Spinal cord (tissue), 10 donors: ENCODE measurements around the gene MAJIN. TPM values are rescaled to one million over a fixed set of nuclear protein-coding genes. Genes with fewer than 3 reads are reported as not detected.
"Not testable (repeated sequence)": the region's sequence is repeated elsewhere in the genome, so short reads cannot be mapped to it uniquely, and the experiment has no call there.

ENCODE experiments used
- DNase-seq, 6 donors: peaks; one replicate each; pipeline versions ENCODE4 v3.0.0 to v3.0.0-alpha.2; 2013 to 2015; ENCODE audit warnings: low spot score in 6 of 6, low read depth in 4 of 6
- H3K27ac ChIP-seq: one replicate; pipeline ENCODE4 v1.5.1; 2013; ENCODE audit warnings: low read depth, low read length, control low read depth
- H3K27me3 ChIP-seq: one replicate; pipeline ENCODE4 v1.6.1; 2013; ENCODE audit warnings: low read length; ENCODE audit not compliant: control insufficient read depth, insufficient read depth
- H3K36me3 ChIP-seq: one replicate; pipeline ENCODE4 v1.6.1; 2013; ENCODE audit warnings: low read length; ENCODE audit not compliant: control insufficient read depth, insufficient read depth
- H3K4me1 ChIP-seq: one replicate; pipeline ENCODE4 v1.6.1; 2013; ENCODE audit warnings: low read length; ENCODE audit not compliant: control insufficient read depth, insufficient read depth
- H3K4me3 ChIP-seq: one replicate; pipeline ENCODE4 v1.5.1; 2013; ENCODE audit warnings: low read depth, low read length, control low read depth
- H3K9me3 ChIP-seq: one replicate; pipeline ENCODE4 v1.6.1; 2013; ENCODE audit warnings: low read length; ENCODE audit not compliant: control insufficient read depth, insufficient read depth
- WGBS: methylation state at CpG from one replicate; pipeline ENCODE4 v1.1.5; 2013; ENCODE audit warnings: missing lambda C conversion rate; ENCODE audit not compliant: insufficient coverage; 5-methylcytosine and 5-hydroxymethylcytosine counted together
- polyA plus RNA-seq, 2 donors: library from polyadenylated mRNA; unstranded; fragments of 120-200 nt; gene quantifications; one replicate each; pipeline ENCODE4 v1.2.1, GENCODE V29; 2013; ENCODE audit not compliant: insufficient read length in 2 of 2
- total RNA-seq, 2 donors: library from RNA; depleted of rRNA in 1 of 2; stranded (reverse); fragments of 120-200 nt in 1 of 2; fragments of >200 nt in 1 of 2; gene quantifications; one replicate each; pipeline versions ENCODE4 v1.2.3 to v1.2.4, GENCODE V29; 2013 to 2014
- donor health status: healthy.

Gene MAJIN
- total and polyA plus RNA-seq, 4 donors = 0.42 to 0.50 TPM; not detected in 2

DNA sequence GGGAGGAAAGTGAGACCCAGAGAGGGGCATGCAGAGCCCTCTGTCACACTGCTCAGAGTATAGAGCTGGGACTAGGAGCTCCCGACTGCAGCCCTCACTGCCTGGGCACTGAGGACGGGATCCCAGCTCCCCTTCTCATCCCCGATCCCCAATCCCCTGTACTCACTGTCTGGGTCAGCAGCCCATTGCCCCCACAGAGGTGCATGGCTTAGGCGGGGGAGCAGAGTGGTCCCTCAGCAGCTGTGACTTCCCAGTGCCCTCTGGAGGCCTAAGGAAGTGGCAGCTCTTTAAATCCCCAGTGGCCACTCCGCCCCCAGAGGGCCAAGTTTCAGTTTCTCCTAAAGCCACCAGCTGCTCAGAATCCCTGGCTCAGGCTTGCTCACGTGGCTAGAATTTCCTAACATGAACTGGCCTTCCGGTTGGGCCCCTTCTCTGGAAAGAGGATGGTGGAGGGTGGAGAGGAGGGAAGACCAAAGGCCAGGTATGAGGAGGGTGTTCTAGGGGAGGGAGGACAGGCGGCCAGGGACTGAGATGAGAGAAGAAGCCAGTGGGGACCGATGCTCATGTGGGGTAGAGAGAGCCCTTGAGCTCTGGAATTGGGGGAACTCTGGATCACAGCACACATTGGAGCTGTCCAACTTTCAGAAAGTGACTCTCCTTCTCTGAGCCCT is 24.9 kb upstream of the MAJIN start, which contains the start of gene BATF2:
TSS of gene BATF2 (minus strand) at position 262 of the 671 bp plus-strand sequence. CDS start at position 205, 57 bp downstream.
- no peak within 1 kb of the TSS for H3K27ac ChIP-seq
- WGBS = 20% methylated on average over 9 of the region's 9 CpGs
- H3K4me3 ChIP-seq = no peak within 1 kb of the TSS
- peak in 2 of 6 donors; percentile 10 to 66 for DNase-seq
- no peaks in the 10 kb centered on the region for H3K36me3 ChIP-seq
- no peaks in the 10 kb centered on the region for H3K27me3 ChIP-seq
- H3K4me1 ChIP-seq = peaks cover 10% of the 10 kb centered on the region
- H3K9me3 ChIP-seq = no peaks in the 10 kb centered on the region

DNA sequence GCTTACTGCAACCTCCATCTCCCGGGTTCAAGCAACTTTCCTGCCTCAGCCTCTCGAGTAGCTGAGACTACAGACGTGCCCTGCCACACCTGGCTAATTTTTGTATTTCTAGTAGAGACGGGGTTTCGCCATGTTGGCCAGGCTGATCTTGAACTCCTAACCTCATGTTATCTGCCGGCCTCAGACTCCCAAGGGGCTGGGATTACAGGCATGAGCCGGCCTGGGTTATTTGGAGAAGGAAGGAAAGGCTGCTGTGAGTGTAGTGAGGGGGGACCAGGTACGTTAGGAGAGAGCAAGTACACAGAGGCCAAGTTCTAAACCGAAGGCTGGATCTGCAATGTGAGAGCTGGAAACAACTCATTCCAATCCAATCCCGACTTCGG is 24.4 kb upstream of the MAJIN start:
- H3K27me3 ChIP-seq = no peaks in the 10 kb centered on the region
- no peak overlapping the region for H3K27ac ChIP-seq
- peaks cover 10% of the 10 kb centered on the region for H3K4me1 ChIP-seq
- DNase-seq = no peak
- WGBS = 66% methylated on average over 5 of the region's 11 CpGs
- H3K9me3 ChIP-seq = no peaks in the 10 kb centered on the region
- H3K4me3 ChIP-seq = no peak overlapping the region
- H3K36me3 ChIP-seq = no peaks in the 10 kb centered on the region

DNA sequence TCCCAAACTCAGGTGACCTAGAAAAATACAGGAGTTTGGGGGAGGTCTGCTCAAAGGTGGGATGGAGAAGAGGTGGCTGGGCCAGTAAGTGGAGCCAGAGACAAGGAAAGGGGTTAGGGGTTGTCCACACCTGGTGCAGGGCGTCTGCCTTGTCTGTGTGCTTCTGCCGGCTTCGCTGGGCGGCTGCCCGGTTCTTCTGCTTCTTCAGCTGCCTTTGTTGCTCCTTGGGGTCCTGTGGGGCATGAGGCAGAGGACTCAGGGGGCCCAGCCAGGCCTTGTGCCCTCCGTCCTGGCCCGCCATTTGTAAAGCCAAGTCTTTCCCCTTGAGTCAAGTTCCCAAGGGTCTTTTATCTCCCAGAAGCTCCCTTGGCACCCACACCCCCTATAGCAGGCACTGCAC is 22.4 kb upstream of the MAJIN start:
- no peaks in the 10 kb centered on the region for H3K9me3 ChIP-seq
- DNase-seq = no peak
- no peak overlapping the region for H3K4me3 ChIP-seq
- H3K4me1 ChIP-seq = peaks cover 23% of the 10 kb centered on the region
- H3K27ac ChIP-seq = no peak overlapping the region
- 89% methylated on average over 7 of the region's 7 CpGs for WGBS
- H3K36me3 ChIP-seq = no peaks in the 10 kb centered on the region
- H3K27me3 ChIP-seq = no peaks in the 10 kb centered on the region

DNA sequence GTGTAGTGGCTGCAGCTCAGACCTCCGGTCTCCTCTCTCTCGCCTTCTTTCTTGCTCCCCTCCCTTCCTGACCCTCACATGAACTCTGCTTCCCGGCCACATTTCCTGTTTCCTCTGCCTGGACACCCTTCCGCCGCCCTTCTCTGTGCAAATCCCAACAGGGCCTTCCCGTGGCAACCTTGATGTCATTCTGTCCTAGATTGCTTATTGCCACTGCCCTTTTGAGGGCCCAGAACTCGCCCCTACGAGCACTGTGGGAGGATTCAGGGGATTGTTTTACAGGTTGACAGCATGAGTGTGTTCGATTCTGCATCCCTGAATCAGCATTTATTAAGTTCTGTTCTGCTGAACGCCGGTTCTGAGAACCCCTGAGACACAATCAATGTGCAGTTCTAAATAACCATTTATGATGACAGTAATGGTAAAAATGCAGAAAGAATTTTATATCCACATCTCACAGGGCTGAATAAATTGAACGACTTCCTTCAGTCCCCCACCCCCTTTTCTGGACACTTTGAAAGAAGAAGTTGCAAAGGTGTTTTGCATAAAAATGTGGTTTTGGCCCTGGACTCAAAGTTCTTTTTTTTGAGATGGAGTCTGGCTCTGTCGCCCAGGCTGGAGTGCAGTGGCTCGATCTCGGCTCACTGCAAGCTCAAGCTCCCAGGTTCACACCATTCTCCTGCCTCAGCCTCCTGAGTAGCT is 18.5 kb upstream of the MAJIN start:
- peak in 1 of 6 donors; percentile 34 for DNase-seq
- Histone ChIP-seq H3K9me3 (no peaks in the 10 kb centered on the region), H3K36me3 (no peaks in the 10 kb centered on the region), H3K4me1 (peaks cover 17% of the 10 kb centered on the region), H3K27ac (peak overlapping the region; percentile 50), H3K4me3 (no peak overlapping the region), H3K27me3 (no peaks in the 10 kb centered on the region)
- WGBS = 34% methylated on average over 8 of the region's 15 CpGs

DNA sequence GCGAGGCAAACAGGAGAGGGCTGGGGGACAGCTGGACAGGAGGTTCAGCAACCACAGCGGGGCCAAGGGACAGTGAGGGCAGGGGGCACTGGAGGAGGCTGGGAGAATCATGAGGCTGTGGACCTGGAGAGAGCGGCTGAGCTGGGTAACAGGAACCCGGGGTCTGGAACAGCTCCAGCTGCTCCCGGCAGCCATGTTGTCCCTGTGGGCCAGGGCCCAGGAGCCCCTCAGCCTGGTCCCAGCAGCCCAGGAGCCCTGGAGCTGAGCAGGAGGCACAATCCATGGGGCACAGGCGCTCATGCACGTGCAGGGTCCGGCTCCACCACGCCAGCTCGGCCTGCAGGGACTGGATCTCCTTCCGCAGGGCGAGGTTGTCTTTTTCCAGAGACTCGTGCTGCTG is 17.5 kb upstream of the MAJIN start:
- H3K27ac ChIP-seq = no peak overlapping the region
- H3K36me3 ChIP-seq = no peaks in the 10 kb centered on the region
- no peaks in the 10 kb centered on the region for H3K27me3 ChIP-seq
- peaks cover 17% of the 10 kb centered on the region for H3K4me1 ChIP-seq
- H3K4me3 ChIP-seq = no peak overlapping the region
- no peaks in the 10 kb centered on the region for H3K9me3 ChIP-seq
- DNase-seq = no peak
- 81% methylated on average over 13 of the region's 13 CpGs for WGBS

DNA sequence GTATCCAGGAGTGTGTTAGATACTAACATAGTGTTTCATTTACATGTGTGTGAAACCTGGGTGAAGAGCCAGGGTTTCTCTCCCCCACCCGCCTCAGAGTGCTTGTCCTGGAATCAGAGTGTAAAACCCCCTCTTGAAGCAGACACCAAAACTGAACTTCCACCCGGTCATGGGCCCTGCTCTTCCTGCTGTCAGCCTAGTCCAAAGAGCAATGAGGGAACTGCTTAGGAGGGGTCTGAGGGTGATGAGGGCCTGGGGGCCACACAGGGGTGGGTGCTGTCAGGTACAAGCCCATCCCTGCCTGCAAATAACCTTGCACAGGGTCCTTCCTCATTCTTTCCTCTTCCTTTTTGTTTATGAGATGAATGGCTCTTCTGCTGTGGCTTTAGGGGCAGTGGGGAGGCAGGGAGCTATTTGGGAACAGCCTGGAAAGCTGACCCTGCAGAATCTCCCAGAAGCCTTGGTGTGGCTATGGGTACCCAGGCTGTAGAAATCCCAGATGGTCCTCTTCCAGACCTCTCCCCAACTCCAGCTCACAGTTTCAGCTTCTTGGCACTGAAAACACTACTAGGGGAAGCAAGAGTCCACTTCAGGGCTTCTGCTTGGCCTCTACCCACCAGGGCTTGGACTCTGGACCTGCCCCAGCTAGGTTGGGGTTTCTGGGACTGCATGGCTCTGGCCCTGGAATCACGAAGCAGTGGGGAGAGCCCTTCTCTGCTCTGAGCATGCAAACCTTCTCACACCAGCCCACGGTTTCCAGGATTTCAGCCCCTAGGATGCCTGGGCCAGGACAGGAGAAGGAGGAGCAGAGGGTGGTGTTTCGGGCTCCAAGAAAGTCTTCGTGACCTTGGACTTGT is 16.3 kb upstream of the MAJIN start:
- H3K36me3 ChIP-seq = no peaks in the 10 kb centered on the region
- peaks cover 17% of the 10 kb centered on the region for H3K4me1 ChIP-seq
- H3K9me3 ChIP-seq = no peaks in the 10 kb centered on the region
- H3K27ac ChIP-seq = no peak overlapping the region
- no peak overlapping the region for H3K4me3 ChIP-seq
- no peak for DNase-seq
- H3K27me3 ChIP-seq = no peaks in the 10 kb centered on the region
- 88% methylated on average over 4 of the region's 6 CpGs for WGBS

DNA sequence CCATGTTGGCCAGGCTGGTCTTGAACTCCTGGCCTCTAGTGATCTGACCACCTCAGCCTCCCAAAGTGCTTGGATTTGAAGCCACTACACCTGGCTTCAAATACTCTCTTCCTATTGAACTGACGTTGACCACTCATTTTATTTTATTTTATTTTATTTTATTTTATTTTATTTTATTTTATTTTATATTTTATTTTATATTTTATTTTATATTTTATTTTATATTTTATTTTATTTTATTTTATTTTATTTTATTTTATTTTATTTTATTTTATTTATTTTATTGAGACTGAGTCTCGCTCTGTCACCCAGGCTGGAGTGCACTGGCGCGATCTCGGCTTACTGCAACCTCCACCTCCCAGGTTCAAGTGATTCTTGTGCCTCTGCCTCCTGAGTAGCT is 11.4 kb upstream of the MAJIN start:
- H3K4me3 ChIP-seq, H3K27me3 ChIP-seq, H3K9me3 ChIP-seq, H3K36me3 ChIP-seq, DNase-seq, H3K27ac ChIP-seq, H3K4me1 ChIP-seq: not testable (repeated sequence)
- no CpG with 5 or more reads among the region's 5 CpGs for WGBS

DNA sequence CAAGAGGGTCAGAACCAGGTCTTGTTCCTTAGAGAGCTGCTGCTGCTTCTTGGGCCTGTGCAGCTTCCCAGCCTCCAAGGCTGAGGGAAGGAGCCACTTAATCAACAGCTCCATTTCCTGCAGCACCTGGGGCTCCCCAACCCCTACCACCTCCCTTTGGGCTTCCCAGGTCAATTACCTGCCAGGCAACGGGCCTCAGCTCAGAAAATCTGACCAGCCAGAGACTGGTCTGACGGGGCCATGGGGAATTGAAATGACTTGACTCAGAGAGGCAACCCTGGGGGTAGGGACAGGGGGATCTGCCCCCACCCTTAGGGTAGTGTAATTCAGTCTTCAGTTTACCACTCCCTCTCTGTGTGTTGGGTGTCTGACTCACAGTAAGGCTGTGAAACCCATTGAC is 4.7 kb upstream of the MAJIN start:
- DNase-seq = no peak
- Histone ChIP-seq H3K27me3 (no peaks in the 10 kb centered on the region), H3K4me3 (no peak overlapping the region), H3K36me3 (no peaks in the 10 kb centered on the region), H3K27ac (no peak overlapping the region), H3K4me1 (peaks cover 8% of the 10 kb centered on the region), H3K9me3 (no peaks in the 10 kb centered on the region)
- WGBS = 53% methylated on average over 2 of the region's 2 CpGs

DNA sequence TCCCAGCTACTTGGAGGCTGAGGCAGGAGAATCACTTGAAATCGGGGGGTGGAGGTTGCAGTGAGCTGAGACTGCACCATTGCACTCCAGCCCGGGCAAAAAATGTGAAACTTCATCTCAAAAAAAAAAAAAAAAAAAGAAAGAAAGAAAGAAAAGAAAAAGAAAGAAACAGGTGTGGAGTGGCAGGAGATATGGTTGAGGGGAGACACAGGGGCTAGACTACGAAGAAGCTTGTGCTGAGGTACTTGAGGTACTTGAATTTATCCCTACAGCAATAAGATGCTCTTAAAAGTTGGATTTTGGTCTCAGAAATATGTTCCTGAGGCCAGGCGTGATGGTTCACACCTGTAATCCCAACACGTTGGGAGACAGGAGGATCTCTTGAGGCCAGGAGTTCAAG is 2.2 kb upstream of the MAJIN start:
- DNase-seq = no peak
- no peak overlapping the region for H3K4me3 ChIP-seq
- H3K27ac ChIP-seq = no peak overlapping the region
- H3K36me3 ChIP-seq = no peaks in the 10 kb centered on the region
- WGBS = 100% methylated on average over 1 of the region's 5 CpGs
- no peaks in the 10 kb centered on the region for H3K27me3 ChIP-seq
- no peaks in the 10 kb centered on the region for H3K9me3 ChIP-seq
- peaks cover 13% of the 10 kb centered on the region for H3K4me1 ChIP-seq
